SK-MEL-5 (cell line): ENCODE measurements around the gene GDF11. TPM values are rescaled to one million over a fixed set of nuclear protein-coding genes. Genes with fewer than 3 reads are reported as not detected.

Experiments
- DNase-seq: peaks from one replicate; pipeline ENCODE4 v3.0.0-alpha.2; 2016; ENCODE audit warnings: low read depth, low spot score
- in situ Hi-C: cut with HindIII; loops from 2 replicates; pipeline ENCODE4 v1.10.0; 2016; ENCODE audit warnings: low sequenced_read_pairs, high pct_unique_total_duplicates, low pct_unique_long_range_greater_than_20kb
- total RNA-seq: library from RNA; depleted of rRNA; stranded (reverse); fragments of >200 nt; shearing (Covaris generic); gene quantifications from 2 replicates; pipeline ENCODE4 v1.2.3, GENCODE V29; 2014

The GDF11 gene
- total RNA-seq, 1 experiment from 2014 or later = 12.1 TPM

- no peak for DNase-seq
- in situ Hi-C loops = no loop called here
These were observed 24.2 kb upstream of the GDF11 start for GRCh38 chr12:55718624-55719275.

GRCh38 chr12:55719371-55719770 lies 23.6 kb upstream of the GDF11 start:
- in situ Hi-C loops = no loop called here
- DNase-seq = no peak

GRCh38 chr12:55720071-55720564 lies 22.8 kb upstream of the GDF11 start, which contains the start of gene RDH5:
RDH5 (plus strand) TSS chr12:55720393; CDS start chr12:55721185, 792 bp downstream.
- DNase-seq = no peak
- in situ Hi-C loops = no loop called here

- peak; percentile 83 for DNase-seq
These were observed 22.0 kb upstream of the GDF11 start for GRCh38 chr12:55720894-55721444.

GRCh38 chr12:55721601-55722213 lies 21.2 kb upstream of the GDF11 start:
- in situ Hi-C loops = no loop called here
- DNase-seq = no peak

More at GRCh38 chr12:55720894-55721444, 22.0 kb upstream of the GDF11 start:
- in situ Hi-C loops = no loop called here

- in situ Hi-C loops = no loop called here
- DNase-seq = no peak
These were observed 20.0 kb upstream of the GDF11 start for GRCh38 chr12:55722948-55723347.

- DNase-seq = no peak
- in situ Hi-C loops = no loop called here
These were observed 19.3 kb upstream of the GDF11 start for GRCh38 chr12:55723516-55724225.

- peak; percentile 84 for DNase-seq
- in situ Hi-C loops = no loop called here
These were observed 18.5 kb upstream of the GDF11 start for GRCh38 chr12:55724226-55724939.

- in situ Hi-C loops = no loop called here
These were observed 18.0 kb upstream of the GDF11 start for GRCh38 chr12:55724940-55725309.

GRCh38 chr12:55725556-55725955 lies 17.4 kb upstream of the GDF11 start:
- in situ Hi-C loops = no loop called here
- no peak for DNase-seq

More at GRCh38 chr12:55724940-55725309, 18.0 kb upstream of the GDF11 start:
- no peak for DNase-seq

GRCh38 chr12:55726971-55727370 lies 16.0 kb upstream of the GDF11 start:
- in situ Hi-C loops = no loop called here
- no peak for DNase-seq

GRCh38 chr12:55727643-55728185 lies 15.2 kb upstream of the GDF11 start:
- DNase-seq = peak; percentile 88
- in situ Hi-C loops = no loop called here

GRCh38 chr12:55728186-55728938 lies 14.6 kb upstream of the GDF11 start:
- in situ Hi-C loops = no loop called here
- DNase-seq = peak; percentile 77

- in situ Hi-C loops = no loop called here
- DNase-seq = peak; percentile 95
These were observed 13.7 kb upstream of the GDF11 start, which contains the start of gene CD63 for GRCh38 chr12:55728939-55729818. CD63 (minus strand) TSS chr12:55729009; CDS start chr12:55728341, 668 bp downstream.

- peak; percentile 91 for DNase-seq
- in situ Hi-C loops = no loop called here
These were observed 12.8 kb upstream of the GDF11 start for GRCh38 chr12:55729819-55730818.
